Testis (tissue), 3 donors: Measurements from ENCODE around the gene CDK18. TPM values are rescaled to one million over a fixed set of nuclear protein-coding genes. Genes with fewer than 3 reads are reported as not detected.

Experiments
- DNase-seq: peaks from one replicate; pipeline ENCODE4 v3.0.0-alpha.2; 2019
- H3K27ac ChIP-seq, 2 donors: fragments of 200-600 bp; sonication (generic); one replicate each; pipeline ENCODE4 v1.5.1; 2019
- H3K27me3 ChIP-seq: fragments of 200-600 bp; sonication (generic); one replicate; pipeline ENCODE4 v1.5.1; 2019
- H3K36me3 ChIP-seq: fragments of 200-600 bp; sonication (generic); one replicate; pipeline ENCODE4 v1.5.1; 2017; ENCODE audit warnings: low read depth; ENCODE audit errors: missing control alignments
- H3K4me1 ChIP-seq: fragments of 200-600 bp; sonication (generic); one replicate; pipeline ENCODE4 v1.5.1; 2019
- H3K4me3 ChIP-seq, 2 donors: fragments of 200-600 bp; sonication (generic); one replicate each; pipeline ENCODE4 v1.5.1; 2017 to 2019
- H3K9me3 ChIP-seq: fragments of 200-600 bp; sonication (generic); one replicate; pipeline ENCODE4 v1.5.1; 2017
- POLR2A ChIP-seq: fragments of 450-650 bp; IDR thresholded peaks from one replicate; pipeline ENCODE4 v1.6.1; 2017; ENCODE audit warnings: antibody characterized with exemption, mild to moderate bottlenecking, moderate library complexity
- WGBS, 2 donors: methylation state at CpG; one replicate each; pipeline ENCODE4 v1.1.5; 2018; 5-methylcytosine and 5-hydroxymethylcytosine counted together
- intact Hi-C: fragments of 100-400 bp; cut with DNase I; formaldehyde crosslinking; loops from one replicate; pipeline ENCODE4 v1.15.1; 2023; ENCODE audit warnings: low total_unique reads
- polyA plus RNA-seq: library from polyadenylated mRNA; stranded (reverse); fragments of 350-450 nt; fragmentation: Illumina TruSeq; extraction: RNeasy Lipid Tissue Mini Kit (QIAGEN cat#74804); gene quantifications from one replicate; pipeline ENCODE4 v1.2.3, GENCODE V29; 2014; ENCODE audit warnings: low read depth, low replicate concordance; ENCODE audit not compliant: insufficient read depth
- total RNA-seq, 2 donors: library from RNA; depleted of rRNA; stranded (reverse); fragments of >200 nt; gene quantifications; one replicate each; pipeline ENCODE4 v1.2.3, GENCODE V29; 2016
- TF ChIP-seq, protein P1 (sequence below), 3 experiments: fragments of 450-650 bp in 2 of 3; fragments of 200-600 bp in 1 of 3; sonication (generic) in 1 of 3; IDR thresholded peaks; one replicate each; pipeline ENCODE4 v1.5.1; 2016 to 2019; ENCODE audit warnings: antibody characterized with exemption in 3 of 3, mild to moderate bottlenecking in 2 of 3, moderate library complexity in 1 of 3

Gene CDK18
- total and polyA plus RNA-seq, 3 donors from 2014 or later, result 6.5 to 9.2 (median 8.5) TPM

DNA sequence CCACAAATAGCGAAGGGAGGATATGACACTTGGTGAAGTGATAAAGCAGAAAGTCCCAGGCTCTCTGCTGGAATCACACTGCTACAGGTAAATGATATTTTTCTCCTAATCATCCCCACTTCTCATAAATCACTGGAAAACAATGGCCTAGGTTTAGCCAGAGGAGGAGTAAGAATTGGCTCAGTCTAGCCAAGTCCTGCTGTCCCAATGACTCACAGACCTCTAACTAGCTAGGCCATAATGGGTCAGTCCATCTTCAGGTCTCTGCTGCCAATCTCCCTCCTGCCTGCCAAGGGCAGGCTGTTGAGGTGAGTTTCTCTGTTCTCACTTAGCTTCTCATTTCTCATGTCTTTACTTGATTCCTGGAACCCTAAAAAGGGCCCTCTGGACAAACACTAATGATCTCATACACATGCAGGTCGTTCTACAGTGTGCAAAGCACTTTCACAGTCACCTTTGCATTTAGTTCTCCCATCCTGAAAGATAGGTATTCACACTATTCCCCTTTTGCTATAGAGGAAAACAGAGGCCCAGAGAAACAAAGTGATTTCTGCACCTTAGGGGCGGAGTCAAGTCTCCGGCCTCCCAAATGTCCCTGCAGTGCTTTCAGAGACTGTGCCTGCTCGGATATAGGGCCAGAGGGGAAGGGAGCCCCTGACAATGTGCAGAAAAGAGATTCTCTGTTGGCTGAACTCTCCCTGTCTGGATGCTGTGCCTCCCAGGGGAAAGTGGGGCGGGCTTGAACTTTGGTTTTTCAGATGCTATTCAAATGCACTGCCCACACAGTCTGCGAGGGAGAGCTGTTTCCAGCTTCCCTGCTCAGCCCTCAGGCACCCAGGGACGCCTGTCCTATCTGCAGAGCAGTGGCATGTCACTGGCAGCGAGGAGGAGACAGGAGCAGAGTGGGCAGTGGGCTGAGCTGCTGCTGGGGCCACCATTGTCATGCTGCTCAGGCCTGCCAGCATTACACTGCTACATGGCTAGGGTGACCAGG lies 3.9 kb upstream of the CDK18 start:
- no peaks in the 10 kb centered on the region for H3K9me3 ChIP-seq
- peaks cover 19% of the 10 kb centered on the region for H3K4me1 ChIP-seq
- intact Hi-C loops, result no loop called here
- no peaks in the 10 kb centered on the region for H3K27me3 ChIP-seq
- no peak overlapping the region for H3K4me3 ChIP-seq
- 49 to 60% methylated on average over 7 to 9 of the region's 9 CpGs for WGBS, 2 donors
- TF ChIP-seq POLR2A, result no peak
- TF ChIP-seq, protein P1, sequence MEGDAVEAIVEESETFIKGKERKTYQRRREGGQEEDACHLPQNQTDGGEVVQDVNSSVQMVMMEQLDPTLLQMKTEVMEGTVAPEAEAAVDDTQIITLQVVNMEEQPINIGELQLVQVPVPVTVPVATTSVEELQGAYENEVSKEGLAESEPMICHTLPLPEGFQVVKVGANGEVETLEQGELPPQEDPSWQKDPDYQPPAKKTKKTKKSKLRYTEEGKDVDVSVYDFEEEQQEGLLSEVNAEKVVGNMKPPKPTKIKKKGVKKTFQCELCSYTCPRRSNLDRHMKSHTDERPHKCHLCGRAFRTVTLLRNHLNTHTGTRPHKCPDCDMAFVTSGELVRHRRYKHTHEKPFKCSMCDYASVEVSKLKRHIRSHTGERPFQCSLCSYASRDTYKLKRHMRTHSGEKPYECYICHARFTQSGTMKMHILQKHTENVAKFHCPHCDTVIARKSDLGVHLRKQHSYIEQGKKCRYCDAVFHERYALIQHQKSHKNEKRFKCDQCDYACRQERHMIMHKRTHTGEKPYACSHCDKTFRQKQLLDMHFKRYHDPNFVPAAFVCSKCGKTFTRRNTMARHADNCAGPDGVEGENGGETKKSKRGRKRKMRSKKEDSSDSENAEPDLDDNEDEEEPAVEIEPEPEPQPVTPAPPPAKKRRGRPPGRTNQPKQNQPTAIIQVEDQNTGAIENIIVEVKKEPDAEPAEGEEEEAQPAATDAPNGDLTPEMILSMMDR (IDR thresholded peaks at IDR 0.05), result no peak
- DNase-seq, result no peak
- no peaks in the 10 kb centered on the region for H3K36me3 ChIP-seq
- no peak overlapping the region for H3K27ac ChIP-seq

DNA sequence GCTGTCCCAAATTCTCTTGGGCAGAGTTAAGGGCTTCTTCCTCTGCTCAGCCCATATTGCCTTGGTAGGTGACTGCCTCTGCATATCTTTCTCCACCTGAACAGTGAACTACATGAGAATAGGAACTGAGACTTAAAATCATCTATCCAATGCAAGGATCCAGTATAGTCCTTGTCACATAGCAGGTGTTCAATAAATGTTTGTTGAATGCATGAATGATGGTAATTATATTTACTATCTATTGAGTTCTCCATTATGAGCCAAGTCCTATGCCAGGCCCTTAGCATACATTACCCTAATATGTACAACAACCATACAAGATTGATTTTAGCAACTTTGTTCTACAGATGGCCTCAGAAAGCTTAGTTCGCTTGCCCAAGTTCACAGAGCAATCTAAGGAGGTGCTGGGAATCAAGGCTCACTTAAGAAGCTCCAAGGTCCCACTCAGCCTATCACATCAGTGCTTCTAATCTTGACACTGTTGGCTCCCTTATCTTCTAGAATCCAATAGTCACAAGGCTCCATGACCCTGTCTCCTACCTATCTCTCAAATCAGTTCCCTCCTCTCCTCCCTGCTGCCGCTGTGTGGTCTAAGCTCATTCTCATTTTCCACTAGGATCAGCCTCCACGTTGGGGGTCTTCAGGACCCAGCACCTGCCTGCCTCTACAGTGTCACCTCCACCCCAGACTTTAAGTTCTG lies 2.2 kb upstream of the CDK18 start:
- no peak overlapping the region for H3K27ac ChIP-seq
- H3K36me3 ChIP-seq, result no peaks in the 10 kb centered on the region
- WGBS, 2 donors, result 88 to 92% methylated on average over 3 of the region's 3 CpGs
- intact Hi-C loops, result no loop called here
- H3K4me3 ChIP-seq, result no peak overlapping the region
- TF ChIP-seq POLR2A, result no peak
- TF ChIP-seq, protein P1 (IDR thresholded peaks at IDR 0.05), result no peak
- no peaks in the 10 kb centered on the region for H3K27me3 ChIP-seq
- H3K9me3 ChIP-seq, result no peaks in the 10 kb centered on the region
- DNase-seq, result no peak
- peaks cover 21% of the 10 kb centered on the region for H3K4me1 ChIP-seq

DNA sequence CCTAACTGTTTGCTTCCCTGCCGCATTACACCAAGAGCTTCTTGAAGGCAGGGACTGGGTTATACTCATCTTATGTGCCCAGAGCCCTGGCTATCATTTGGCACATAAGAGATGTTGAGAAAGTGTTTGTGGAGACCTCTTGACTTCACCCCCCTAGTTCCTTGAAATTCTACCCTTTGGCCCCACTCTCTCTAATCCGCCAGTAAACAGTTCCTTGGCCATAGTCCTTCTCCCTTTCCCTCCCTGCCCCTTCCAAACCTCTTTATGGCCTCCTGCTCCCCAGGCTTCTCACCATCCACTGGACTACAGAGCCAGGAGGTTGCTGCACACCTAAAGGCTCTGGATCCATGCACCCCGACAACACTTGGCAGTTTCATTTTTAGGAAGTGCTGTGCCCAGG lies 1.5 kb upstream of the CDK18 start:
- TF ChIP-seq, protein P1 (IDR thresholded peaks at IDR 0.05), result no peak
- no peak for TF ChIP-seq POLR2A

DNA sequence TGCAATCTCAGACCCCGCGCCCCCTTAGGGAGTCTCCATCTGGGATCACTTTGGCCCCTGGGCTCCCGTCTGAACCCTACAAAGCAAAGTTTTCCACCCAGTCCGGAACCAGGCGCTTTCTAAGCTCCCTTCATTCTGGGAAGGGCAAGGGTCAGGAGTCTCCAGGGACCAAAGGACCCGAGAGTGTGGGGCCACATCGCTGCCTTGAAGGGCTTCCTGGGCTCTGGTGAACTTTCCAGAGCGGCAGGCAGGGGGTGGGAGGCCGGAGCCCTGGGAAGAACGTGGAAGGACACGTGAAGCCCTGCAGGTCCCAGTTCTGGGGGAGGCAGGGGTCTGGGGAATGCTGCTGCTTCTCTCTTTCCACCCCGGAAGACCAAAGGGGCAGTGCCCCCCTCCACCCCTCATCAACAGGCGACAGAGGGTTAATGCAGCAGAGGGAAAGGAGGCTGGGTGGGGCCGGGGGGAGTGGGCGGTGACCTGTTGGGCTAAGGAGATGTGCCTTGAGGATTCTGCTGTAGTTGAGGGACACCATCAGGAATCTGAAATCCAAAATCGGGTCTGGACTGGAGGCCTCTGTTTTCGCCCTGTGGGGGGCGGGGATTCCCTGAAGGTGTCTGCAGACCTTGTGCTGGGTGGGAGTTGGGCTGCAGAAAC lies 734 bp downstream of the CDK18 start:
- TF ChIP-seq, protein P1 (IDR thresholded peaks at IDR 0.05), result no peak
- TF ChIP-seq POLR2A, result no peak
- Histone ChIP-seq H3K27me3 (no peaks in the 10 kb centered on the region), H3K9me3 (no peaks in the 10 kb centered on the region), H3K27ac (no peak overlapping the region), H3K36me3 (no peaks in the 10 kb centered on the region), H3K4me3 (peak overlapping the region; percentile 53 to 70), H3K4me1 (peaks cover 21% of the 10 kb centered on the region)
- DNase-seq, result no peak
- WGBS, 2 donors, result 13 to 18% methylated on average over 14 to 18 of the region's 18 CpGs
- intact Hi-C loops, result no loop called here

More for the DNA sequence above, 1.5 kb upstream of the CDK18 start:
- H3K27me3 ChIP-seq, result no peaks in the 10 kb centered on the region
- H3K4me1 ChIP-seq, result peaks cover 21% of the 10 kb centered on the region
- DNase-seq, result no peak
- no peak overlapping the region for H3K27ac ChIP-seq
- no peaks in the 10 kb centered on the region for H3K9me3 ChIP-seq
- intact Hi-C loops, result no loop called here
- WGBS, 2 donors, result 83 to 90% methylated on average over 3 of the region's 3 CpGs
- no peaks in the 10 kb centered on the region for H3K36me3 ChIP-seq
- H3K4me3 ChIP-seq, result no peak overlapping the region
